ENCODE measurements around the gene RAP2A.

RAP2A gene

DNA sequence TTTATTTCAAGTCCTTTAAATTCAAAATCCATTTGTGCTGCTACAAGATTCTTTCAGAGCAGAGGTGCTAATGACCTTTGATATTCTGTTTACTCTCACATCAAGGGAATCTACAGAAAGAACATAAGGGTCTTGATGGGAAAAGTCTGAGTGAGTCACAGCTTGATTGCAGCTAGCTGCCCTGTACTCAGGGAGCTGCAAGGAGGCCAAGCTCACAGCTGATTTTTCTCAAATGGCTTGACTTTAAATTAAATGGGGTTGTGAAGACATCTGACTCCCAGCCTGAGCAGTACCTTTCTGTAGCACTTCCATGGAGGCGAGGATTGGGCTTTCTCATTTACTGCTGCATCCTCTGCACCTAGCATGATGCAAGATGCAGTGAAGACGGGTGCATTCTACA, 62.5 kb downstream of the RAP2A start:
- no peak for DNase-seq

DNA sequence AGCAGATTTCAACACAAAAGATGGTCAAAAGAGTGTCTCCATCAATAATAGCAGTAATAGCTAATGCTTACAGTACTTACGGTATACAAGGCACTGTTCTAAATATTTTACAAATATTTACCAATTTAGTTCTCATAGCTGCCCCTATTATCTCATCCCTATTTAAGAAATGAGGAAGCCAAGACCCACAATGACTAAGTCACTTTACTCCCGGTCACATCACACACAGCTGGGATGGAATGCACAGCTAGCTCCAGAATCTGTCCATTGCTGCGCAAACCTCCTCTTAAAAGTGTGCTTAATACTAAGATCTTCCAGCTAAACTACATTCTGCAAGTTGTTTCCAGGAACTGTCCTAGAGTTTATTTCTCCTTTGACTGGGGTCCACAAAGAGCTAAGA, 63.4 kb downstream of the RAP2A start:
- DNase-seq, result no peak

DNA sequence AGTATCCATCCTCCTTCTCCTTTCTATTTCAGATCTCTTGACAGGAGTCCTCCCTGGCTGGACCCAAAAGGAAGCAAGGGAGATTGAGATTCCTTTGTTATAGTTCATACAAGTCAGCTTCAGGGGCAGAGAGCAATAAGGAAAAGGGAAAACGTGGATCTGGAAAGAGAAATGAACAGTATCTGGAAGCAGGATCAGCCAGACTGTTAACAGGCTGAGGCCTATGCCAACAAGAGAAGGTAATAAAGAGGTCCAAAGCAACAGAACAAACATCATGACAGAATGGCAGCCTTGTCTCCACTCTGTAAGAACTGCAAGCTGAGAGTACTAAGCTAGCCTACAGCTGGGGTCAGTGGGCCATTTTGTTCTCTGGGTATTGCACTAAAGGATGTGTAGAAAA, 64.5 kb downstream of the RAP2A start:
- DNase-seq, result no peak

DNA sequence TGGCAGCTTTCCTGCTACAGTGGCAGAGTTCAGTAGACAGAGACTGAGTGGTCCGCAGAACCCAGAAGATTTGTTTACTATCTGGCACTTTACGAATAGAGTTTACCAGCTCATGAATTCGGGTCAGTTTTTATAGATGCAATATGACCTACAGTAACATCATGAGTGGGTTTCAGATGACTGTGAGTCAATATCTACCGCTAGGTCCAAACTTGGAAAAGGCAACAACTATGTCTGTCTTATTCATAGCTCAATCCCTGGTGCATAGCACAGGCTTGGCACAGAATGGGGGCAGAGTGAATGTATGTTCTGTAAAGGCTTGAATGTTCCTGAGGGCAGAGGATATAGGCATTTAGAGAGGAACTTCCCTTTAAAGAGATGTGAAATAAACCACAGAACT, 65.2 kb downstream of the RAP2A start:
- no peak for DNase-seq

DNA sequence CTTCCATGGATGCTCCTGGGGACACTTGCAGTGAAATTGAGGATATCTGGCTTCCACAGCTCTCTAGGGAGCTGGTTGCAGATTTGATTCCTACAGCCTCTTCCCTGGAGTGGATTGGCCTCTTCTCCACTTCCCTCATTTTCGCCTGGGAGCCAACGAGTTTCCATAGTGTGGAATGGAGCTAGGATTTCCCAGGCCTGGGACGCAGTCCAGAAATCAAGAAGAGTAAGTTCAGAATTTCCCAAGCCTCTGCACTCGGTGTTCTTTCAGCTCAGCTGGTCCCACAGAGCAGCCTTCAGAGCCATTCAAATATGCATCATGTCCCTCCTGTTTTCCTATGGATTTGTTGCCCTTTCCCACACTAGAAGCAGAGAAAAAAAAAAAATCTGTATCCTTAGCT, 68.2 kb downstream of the RAP2A start:
- no peak for DNase-seq

DNA sequence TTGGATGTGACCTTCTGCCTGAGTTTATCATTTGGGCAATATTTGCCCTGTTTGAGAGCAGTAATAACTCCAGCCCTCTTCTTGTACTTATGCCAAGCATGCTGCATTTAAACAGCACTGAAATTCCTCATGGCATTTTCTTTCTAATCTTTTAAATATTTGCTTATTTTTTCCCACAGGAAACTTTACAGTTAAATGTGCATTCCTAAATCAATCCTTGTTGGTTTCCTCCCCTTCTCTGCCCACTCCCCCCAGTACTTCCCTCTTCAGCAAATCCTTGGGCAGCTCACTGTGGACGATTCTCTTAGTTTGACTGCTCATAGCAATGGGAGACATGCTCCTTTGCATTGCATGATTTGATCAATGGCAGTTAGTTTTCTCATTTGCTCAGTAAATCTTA, 68.7 kb downstream of the RAP2A start:
- DNase-seq, result no peak

DNA sequence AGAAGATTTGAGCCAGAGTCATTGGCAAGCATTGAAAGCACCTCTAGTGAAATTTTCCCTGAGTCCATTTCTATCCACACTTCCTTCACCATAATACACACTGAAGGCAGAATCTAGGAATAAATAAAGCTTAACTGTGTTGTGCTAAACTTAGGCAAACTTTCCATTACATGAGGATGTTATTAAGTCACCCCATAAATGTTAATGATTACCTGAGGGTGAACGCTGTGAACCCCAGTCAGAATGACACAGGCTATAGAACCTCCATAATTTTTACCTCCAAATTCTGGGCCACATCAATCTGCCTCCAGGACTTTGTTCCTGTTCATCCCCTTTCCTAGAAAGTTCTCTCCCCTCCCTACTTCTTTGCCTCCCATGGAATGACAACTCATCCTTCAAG, 71.0 kb downstream of the RAP2A start:
- no peak for DNase-seq

DNA sequence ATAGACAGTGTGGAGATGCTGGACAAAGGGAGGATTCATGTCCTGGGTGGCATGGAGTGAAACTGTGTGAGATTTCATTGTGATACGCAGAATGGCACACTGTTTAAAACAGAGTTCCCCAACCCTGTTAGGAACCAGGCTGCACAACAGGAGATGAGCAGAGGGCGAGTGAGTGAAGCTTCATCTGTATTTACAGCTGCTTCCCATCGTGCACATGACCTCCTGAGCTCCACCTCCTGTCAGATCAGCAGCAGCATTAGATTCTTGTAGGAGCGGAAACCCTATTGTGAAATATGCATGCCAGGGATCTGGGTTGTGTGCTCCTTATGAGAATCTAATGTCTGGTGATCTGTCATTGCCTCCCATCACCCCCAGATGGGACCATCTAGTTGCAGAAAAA, 72.5 kb downstream of the RAP2A start:
- DNase-seq, result peak; percentile 10

DNA sequence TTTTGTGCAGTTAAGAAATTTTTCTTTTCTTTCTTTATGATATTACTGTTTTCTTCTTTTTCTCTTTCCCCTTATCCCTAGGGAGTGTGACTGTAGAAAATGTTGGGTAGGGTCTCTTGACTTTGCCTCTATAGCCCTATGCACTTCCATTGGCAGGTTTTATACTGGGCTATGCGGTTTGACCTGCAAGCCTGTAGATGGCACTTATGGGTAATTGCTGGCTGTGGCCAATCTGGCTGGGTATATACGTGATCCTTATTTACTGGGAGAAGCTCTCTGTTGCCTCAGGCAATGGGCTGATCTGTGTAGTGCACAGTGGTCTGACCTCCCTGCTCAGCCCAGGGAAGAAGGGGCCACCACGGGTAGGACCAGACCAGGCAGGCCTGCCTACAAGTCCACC, 78.8 kb downstream of the RAP2A start:
- DNase-seq, result no peak

DNA sequence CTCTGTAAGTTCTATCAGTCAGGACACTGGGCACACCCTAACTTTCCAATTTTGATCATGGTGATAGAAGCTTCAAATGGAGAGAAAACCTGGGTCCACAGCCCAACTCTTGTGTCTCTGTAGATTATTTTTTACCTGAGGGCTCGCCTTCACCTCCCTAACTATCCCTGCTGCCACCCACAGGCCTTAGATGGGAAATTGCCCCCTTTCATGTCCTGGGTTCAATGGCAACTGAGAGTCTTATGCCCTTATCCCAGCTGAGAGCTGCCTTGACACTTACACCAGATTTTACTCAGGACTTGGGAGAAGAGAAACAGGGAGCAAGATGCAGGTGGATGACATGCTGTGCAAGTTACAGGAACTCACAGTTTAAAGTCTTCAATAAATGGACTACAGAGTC, 81.7 kb downstream of the RAP2A start:
- no peak for DNase-seq

DNA sequence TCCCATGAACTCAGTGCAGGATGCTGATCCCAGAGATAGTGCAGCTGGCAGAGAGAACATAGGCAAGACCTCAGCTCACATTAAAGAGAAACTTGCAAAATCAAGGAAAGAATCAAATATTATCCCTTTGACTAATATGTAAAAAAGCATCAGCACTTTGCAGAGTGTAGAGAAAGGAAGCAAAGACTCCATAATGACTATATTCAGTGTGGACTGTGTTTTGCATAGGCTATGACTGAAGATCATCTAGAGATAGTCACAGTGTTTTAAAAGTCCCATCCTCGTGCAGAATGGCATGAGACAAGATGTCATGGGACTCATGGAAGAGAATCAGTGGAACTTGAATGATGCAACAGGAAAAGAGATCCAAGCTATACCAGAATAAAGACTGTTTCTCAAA, 84.0 kb downstream of the RAP2A start:
- no peak for DNase-seq
